Gastroesophageal sphincter (tissue), 3 donors: Measurements from ENCODE around the gene OR2AE1.

ENCODE experiments used
- CTCF ChIP-seq, 4 experiments: fragments of 200-600 bp in 2 of 4; fragments of 450-650 bp in 2 of 4; sonication (generic) in 1 of 4; IDR thresholded peaks; one replicate each; pipeline ENCODE4 v1.5.1; 2017 to 2019; ENCODE audit warnings: antibody characterized with exemption in 4 of 4, mild to moderate bottlenecking in 2 of 4, moderate library complexity in 2 of 4
- EP300 ChIP-seq: sonication (generic); formaldehyde crosslinking; IDR thresholded peaks from one replicate; pipeline ENCODE4 v1.6.1; 2017; ENCODE audit warnings: antibody characterized with exemption, mild to moderate bottlenecking
- POLR2A ChIP-seq, 2 donors: fragments of 450-650 bp; IDR thresholded peaks; one replicate each; pipeline ENCODE4 v1.6.1; 2017; ENCODE audit warnings: antibody characterized with exemption in 2 of 2, mild to moderate bottlenecking in 2 of 2, moderate library complexity in 1 of 2
- POLR2AphosphoS5 ChIP-seq: sonication (generic); formaldehyde crosslinking; IDR thresholded peaks from one replicate; pipeline ENCODE4 v1.6.1; 2017; ENCODE audit warnings: antibody characterized with exemption

DNA sequence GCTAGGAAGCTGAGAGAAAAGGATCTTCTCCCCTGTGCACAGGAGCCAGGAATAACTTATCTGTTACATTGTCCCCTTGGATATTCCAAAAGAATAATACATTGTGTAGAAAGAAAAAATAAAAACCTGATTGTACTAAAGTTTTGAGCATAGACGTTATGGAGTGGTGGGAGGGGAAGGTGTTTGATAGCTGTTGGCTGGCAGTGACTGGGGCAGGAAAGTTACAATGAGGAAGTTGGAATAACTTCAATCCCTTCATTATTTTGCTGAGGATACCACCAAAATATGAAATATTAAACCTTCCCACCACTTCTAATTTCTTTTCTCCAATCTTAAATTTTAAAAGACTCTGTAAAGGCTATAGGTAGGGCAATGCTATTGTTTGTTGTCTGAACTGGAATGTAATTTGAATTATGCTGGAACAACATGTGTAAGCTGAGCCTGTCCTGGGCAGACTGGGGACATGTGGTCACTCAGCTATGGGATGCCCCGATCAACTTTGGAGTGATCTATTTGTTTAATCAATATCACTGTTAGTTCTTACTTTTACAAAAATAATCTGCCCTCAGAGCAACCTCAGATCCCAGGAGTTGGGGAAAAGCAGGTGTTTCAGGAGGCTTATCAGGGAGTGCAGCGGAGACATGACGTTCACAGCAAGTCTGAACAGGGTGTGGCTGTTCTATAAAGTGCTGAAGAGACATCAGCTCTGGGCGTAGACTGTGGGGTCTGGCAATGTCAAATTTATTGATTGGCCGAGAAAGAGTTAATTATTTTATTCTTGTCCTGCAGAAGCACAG lies 28.2 kb downstream of the OR2AE1 start:
- TF ChIP-seq POLR2A (IDR thresholded peaks at IDR 0.05) (no peak), CTCF (IDR thresholded peaks at IDR 0.05) (no peak), EP300 (no peak), POLR2AphosphoS5 (no peak)
